OCI-LY7 (cell line): ENCODE results near the gene PYCARD.

Experiments used
- EZH2phosphoT487 ChIP-seq: fragments of 200-600 bp; sonication (generic); IDR thresholded peaks from 2 replicates; pipeline ENCODE4 v1.6.1; 2018; ENCODE audit warnings: low read depth, borderline replicate concordance, mild to moderate bottlenecking, mixed run types, antibody characterized with exemption, low read length, moderate library complexity, mixed read lengths
- TF ChIP-seq, protein P1 (sequence below): fragments of 200-600 bp; sonication (generic); conservative IDR thresholded peaks from 2 replicates; pipeline ENCODE4 v1.5.1; 2014; ENCODE audit warnings: mild to moderate bottlenecking, antibody characterized with exemption, low read length, moderate library complexity, mixed read lengths

DNA sequence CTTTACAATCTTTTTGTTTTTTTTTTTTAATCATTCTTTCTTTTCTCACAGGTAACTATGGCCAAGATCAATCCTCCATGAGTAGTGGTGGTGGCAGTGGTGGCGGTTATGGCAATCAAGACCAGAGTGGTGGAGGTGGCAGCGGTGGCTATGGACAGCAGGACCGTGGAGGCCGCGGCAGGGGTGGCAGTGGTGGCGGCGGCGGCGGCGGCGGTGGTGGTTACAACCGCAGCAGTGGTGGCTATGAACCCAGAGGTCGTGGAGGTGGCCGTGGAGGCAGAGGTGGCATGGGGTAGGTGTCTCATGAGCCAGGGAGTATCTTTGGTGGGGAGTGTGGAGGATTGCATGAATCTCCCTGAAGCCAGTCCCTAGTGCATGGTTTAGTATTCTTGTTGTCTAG lies 17.7 kb downstream of the PYCARD start:
- TF ChIP-seq, protein P1, sequence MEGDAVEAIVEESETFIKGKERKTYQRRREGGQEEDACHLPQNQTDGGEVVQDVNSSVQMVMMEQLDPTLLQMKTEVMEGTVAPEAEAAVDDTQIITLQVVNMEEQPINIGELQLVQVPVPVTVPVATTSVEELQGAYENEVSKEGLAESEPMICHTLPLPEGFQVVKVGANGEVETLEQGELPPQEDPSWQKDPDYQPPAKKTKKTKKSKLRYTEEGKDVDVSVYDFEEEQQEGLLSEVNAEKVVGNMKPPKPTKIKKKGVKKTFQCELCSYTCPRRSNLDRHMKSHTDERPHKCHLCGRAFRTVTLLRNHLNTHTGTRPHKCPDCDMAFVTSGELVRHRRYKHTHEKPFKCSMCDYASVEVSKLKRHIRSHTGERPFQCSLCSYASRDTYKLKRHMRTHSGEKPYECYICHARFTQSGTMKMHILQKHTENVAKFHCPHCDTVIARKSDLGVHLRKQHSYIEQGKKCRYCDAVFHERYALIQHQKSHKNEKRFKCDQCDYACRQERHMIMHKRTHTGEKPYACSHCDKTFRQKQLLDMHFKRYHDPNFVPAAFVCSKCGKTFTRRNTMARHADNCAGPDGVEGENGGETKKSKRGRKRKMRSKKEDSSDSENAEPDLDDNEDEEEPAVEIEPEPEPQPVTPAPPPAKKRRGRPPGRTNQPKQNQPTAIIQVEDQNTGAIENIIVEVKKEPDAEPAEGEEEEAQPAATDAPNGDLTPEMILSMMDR: no peak
- no peak for TF ChIP-seq EZH2phosphoT487
